Ascending aorta (tissue), 2 donors: ENCODE results near the gene NR2F1-AS1. TPM values are rescaled to one million over a fixed set of nuclear protein-coding genes. Genes with fewer than 3 reads are reported as not detected.

Experiments used
- DNase-seq, 2 donors: peaks; one replicate each; pipeline ENCODE4 v3.0.0-alpha.2; 2019; ENCODE audit warnings: low spot score in 2 of 2
- H3K27ac ChIP-seq, 2 donors: fragments of 200-600 bp; sonication (generic); one replicate each; pipeline ENCODE4 v1.5.1; 2016 to 2017; ENCODE audit warnings: mild to moderate bottlenecking in 1 of 2
- H3K27me3 ChIP-seq: fragments of 200-600 bp; sonication (generic); one replicate; pipeline ENCODE4 v1.5.1; 2017
- H3K36me3 ChIP-seq, 2 donors: fragments of 200-600 bp; sonication (generic); one replicate each; pipeline ENCODE4 v1.5.1; 2016
- H3K4me1 ChIP-seq, 2 donors: fragments of 200-600 bp; sonication (generic); one replicate each; pipeline ENCODE4 v1.5.1; 2016 to 2017; ENCODE audit warnings: mild to moderate bottlenecking in 1 of 2
- H3K4me3 ChIP-seq, 2 donors: fragments of 200-600 bp; sonication (generic); one replicate each; pipeline ENCODE4 v1.5.1; 2016 to 2017; ENCODE audit warnings: mild to moderate bottlenecking in 1 of 2
- H3K9me3 ChIP-seq, 2 donors: fragments of 200-600 bp; sonication (generic); one replicate each; pipeline ENCODE4 v1.5.1; 2016
- CTCF ChIP-seq, 3 experiments: fragments of 200-600 bp in 2 of 3; fragments of 450-650 bp in 1 of 3; sonication (generic) in 2 of 3; IDR thresholded peaks; one replicate each; pipeline ENCODE4 v1.5.1; 2016 to 2019; ENCODE audit warnings: antibody characterized with exemption in 3 of 3, mild to moderate bottlenecking in 1 of 3, moderate library complexity in 1 of 3
- intact Hi-C: fragments of 100-400 bp; cut with DNase I; formaldehyde crosslinking; loops from one replicate; pipeline ENCODE4 v1.15.1; 2023
- total RNA-seq: library from RNA; depleted of rRNA; stranded (reverse); fragments of >200 nt; gene quantifications from one replicate; pipeline ENCODE4 v1.1.0, GENCODE V29; 2016

NR2F1-AS1 gene
- total RNA-seq, 1 donor from 2014 or later = 0.85 TPM

DNA sequence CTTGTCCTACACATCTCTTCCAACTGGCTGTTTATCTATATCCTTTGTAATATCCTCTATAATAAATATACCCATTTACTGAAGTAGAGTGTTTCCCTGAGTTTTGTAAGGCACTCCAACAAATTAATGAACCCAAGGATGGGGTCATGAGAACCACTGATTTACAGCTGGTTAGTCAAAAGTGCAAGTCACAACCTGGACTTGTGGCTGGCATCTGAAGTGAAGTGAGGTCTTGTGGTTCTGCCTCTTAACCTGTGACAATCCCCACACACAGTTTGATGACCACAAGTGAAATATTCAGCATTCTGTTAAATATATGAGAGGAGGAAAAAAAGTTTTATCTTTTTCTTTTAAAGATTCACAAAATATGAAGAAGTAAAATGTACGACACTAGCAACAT, 126.1 kb downstream of the NR2F1-AS1 start:
- Histone ChIP-seq H3K4me3 (no peak overlapping the region), H3K4me1 (no peaks in the 10 kb centered on the region), H3K27me3 (no peaks in the 10 kb centered on the region), H3K36me3 (no peaks in the 10 kb centered on the region), H3K9me3 (no peaks in the 10 kb centered on the region), H3K27ac (no peak overlapping the region)
- DNase-seq = no peak
- TF ChIP-seq CTCF (IDR thresholded peaks at IDR 0.05) = no peak
- intact Hi-C loops = no loop called here

DNA sequence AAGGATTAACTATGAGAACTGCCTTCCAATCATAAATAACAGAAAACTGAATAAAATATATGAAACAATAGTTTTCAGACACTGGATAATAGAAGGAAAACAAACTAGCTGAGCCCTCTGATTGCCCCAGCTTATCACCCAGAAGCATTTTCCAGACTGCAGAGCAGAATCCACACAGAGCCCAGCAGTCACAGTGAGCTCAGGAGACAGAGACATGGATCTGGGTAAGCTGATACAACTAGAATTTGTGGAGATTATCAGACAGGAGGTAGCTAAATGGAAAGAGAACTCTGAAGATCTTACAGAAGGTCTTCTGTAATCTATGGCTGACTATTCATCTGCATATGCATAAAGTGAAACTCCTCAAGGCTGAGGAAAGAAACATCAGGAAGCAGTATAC, 128.8 kb downstream of the NR2F1-AS1 start:
- no peak for TF ChIP-seq CTCF (IDR thresholded peaks at IDR 0.05)
- DNase-seq = no peak
- H3K9me3 ChIP-seq = no peaks in the 10 kb centered on the region
- no peaks in the 10 kb centered on the region for H3K36me3 ChIP-seq
- intact Hi-C loops = no loop called here
- H3K27me3 ChIP-seq = no peaks in the 10 kb centered on the region
- no peak overlapping the region for H3K4me3 ChIP-seq
- no peak overlapping the region for H3K27ac ChIP-seq
- no peaks in the 10 kb centered on the region for H3K4me1 ChIP-seq

DNA sequence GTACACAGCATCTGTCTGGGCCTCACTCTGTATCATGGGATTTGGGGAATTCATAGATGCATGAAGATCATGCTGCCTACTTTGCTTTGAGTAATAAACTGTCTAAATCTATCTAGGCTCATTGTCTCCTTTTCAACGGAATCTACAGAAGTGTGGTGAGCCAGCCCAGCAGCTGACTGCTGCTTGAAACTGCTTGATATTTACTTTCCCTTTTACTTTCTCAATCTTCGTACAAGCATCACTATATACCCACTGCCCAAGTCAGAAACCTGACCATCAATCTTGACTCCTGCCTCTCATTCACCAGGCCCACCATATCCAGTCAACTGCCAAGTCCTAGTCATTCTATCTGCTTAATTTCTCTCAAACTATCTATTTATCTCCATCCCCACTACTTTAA, 142.9 kb downstream of the NR2F1-AS1 start:
- no peak for TF ChIP-seq CTCF (IDR thresholded peaks at IDR 0.05)
- intact Hi-C loops = no loop called here

DNA sequence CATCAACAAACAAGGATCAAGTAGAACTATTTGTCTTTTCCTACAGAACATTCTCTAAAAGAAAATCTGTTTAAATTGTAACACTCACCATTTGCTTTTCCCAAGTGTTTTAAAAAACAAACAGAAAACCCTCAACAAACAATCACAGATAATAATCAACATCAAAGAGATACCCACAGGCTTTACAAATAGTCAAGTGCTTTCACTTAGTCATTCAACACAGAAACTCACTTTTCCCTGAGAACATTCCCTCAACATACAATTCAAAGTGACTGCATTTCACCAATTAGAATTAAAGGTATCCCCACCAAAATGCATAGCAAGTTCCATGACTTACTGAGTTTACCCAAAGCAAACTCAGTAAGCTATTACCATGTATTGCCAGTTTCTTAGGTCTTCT, 144.9 kb downstream of the NR2F1-AS1 start:
- H3K36me3 ChIP-seq = no peaks in the 10 kb centered on the region
- DNase-seq = no peak
- intact Hi-C loops = no loop called here
- no peak overlapping the region for H3K27ac ChIP-seq
- no peak for TF ChIP-seq CTCF (IDR thresholded peaks at IDR 0.05)
- no peaks in the 10 kb centered on the region for H3K27me3 ChIP-seq
- H3K9me3 ChIP-seq = no peaks in the 10 kb centered on the region
- H3K4me1 ChIP-seq = no peaks in the 10 kb centered on the region
- H3K4me3 ChIP-seq = no peak overlapping the region

More for the DNA sequence above, 142.9 kb downstream of the NR2F1-AS1 start:
- no peak overlapping the region for H3K27ac ChIP-seq
- no peaks in the 10 kb centered on the region for H3K9me3 ChIP-seq
- no peaks in the 10 kb centered on the region for H3K27me3 ChIP-seq
- H3K4me1 ChIP-seq = no peaks in the 10 kb centered on the region
- no peak overlapping the region for H3K4me3 ChIP-seq
- DNase-seq = no peak
- H3K36me3 ChIP-seq = no peaks in the 10 kb centered on the region

DNA sequence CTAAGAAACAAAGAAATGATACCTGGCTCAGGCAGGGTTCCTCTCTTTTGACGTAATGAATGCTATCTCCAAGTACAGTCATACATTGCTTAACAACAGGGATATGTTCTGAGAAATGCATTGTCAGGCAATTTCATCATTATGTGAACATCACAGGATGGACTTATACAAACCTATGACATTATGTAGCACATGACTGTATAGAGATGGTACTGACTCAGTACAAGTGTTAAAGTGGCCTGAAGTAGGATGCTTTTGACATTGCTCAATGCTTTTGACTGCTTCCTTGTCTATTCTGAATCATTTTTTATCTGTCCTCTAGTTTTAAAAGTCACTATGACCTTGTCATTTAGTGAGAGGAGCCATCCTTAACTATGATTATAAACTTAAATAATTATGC, 147.6 kb downstream of the NR2F1-AS1 start:
- no peak overlapping the region for H3K27ac ChIP-seq
- no peak for TF ChIP-seq CTCF (IDR thresholded peaks at IDR 0.05)
- H3K4me3 ChIP-seq = no peak overlapping the region
- H3K4me1 ChIP-seq = no peaks in the 10 kb centered on the region
- intact Hi-C loops = no loop called here
- DNase-seq = no peak
- H3K9me3 ChIP-seq = no peaks in the 10 kb centered on the region
- H3K27me3 ChIP-seq = no peaks in the 10 kb centered on the region
- no peaks in the 10 kb centered on the region for H3K36me3 ChIP-seq

GRCh38 chr5:93431250-93431649, 149.8 kb downstream of the NR2F1-AS1 start:
- Histone ChIP-seq H3K9me3 (no peaks in the 10 kb centered on the region), H3K4me3 (no peak overlapping the region), H3K36me3 (no peaks in the 10 kb centered on the region), H3K4me1 (no peaks in the 10 kb centered on the region), H3K27me3 (no peaks in the 10 kb centered on the region), H3K27ac (no peak overlapping the region)
- TF ChIP-seq CTCF (IDR thresholded peaks at IDR 0.05) = no peak
- intact Hi-C loops = no loop called here
- DNase-seq = no peak
